Thyroid gland (tissue), 4 donors: Measurements from ENCODE around the gene USP6.
"Not testable (repeated sequence)": the region's sequence is repeated elsewhere in the genome, so short reads cannot be mapped to it uniquely, and the experiment has no call there.

ENCODE experiments used
- CTCF ChIP-seq, 6 experiments: fragments of 200-600 bp in 3 of 6; fragments of 450-650 bp in 3 of 6; sonication (generic) in 3 of 6; IDR thresholded peaks; one replicate each; pipeline ENCODE4 v1.5.1; 2016 to 2019; ENCODE audit warnings: antibody characterized with exemption in 6 of 6, mild to moderate bottlenecking in 2 of 6, inconsistent platforms in 1 of 6, moderate library complexity in 1 of 6
- POLR2A ChIP-seq, 2 donors: fragments of 450-650 bp; IDR thresholded peaks; one replicate each; pipeline ENCODE4 v1.6.1; 2017; ENCODE audit warnings: antibody characterized with exemption in 2 of 2, mild to moderate bottlenecking in 2 of 2, moderate library complexity in 1 of 2

- not testable (repeated sequence) for TF ChIP-seq CTCF, POLR2A (IDR thresholded peaks at IDR 0.05)
Measured at GRCh38 chr17:5217562-5217961, 101.7 kb downstream of the USP6 start.
